LNCaP clone FGC (cell line): ENCODE measurements around the gene AP1S3.

ENCODE experiments used
- DNase-seq: peaks from one replicate; pipeline ENCODE4 v3.0.0-alpha.2; 2011; ENCODE audit warnings: low read depth
- H3K4me3 ChIP-seq: 2 replicates; pipeline ENCODE4 v1.5.1; 2011; ENCODE audit warnings: mild to moderate bottlenecking, low read depth, low read length, control low read depth
- TF ChIP-seq, protein P1 (sequence below): IDR thresholded peaks from 2 replicates; pipeline ENCODE4 v1.5.1; 2012; ENCODE audit warnings: mild to moderate bottlenecking; ENCODE audit not compliant: control insufficient read depth, insufficient read depth; ENCODE audit errors: extremely low read depth

Gene AP1S3

DNA sequence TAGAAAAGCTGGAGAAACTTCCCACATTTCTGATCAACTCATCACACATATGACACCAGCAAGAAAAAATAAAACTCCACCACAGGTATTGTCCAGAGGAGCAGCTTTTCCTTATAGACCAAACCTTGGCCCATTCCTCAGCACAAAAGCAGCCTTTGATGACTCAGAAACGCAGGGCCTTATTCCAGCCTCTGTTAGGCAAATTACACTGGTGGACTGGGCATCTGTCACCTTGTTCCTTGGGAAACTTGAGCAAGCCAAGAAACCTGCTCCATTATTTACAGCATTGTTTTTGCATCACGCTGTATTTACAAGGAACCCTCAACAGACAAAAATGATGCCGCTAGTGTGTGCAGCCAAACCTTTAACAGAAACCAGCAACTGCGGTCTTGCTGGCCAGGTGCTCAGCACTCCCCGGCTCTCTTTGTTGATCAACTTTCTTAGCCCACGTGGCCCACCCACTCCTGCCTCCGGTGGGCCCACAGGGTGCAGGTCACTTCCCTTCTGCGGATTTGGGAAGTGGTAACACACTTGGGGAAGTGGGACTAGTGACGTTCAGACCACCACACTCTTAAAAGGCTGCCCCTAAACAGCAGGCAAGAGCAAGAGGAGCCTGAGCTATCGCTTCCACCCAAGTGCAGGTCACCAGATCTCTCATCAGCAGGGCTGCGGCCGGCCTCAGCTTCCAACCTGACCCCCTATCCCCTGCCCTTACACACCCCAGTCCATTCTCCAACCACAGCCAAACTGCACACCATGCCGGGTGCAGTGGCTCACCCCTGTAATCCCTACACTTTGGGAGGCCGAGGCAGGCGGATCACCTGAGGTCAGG lies 1.5 kb downstream of the AP1S3 start:
- peak; percentile 42 for DNase-seq
- TF ChIP-seq, protein P1, sequence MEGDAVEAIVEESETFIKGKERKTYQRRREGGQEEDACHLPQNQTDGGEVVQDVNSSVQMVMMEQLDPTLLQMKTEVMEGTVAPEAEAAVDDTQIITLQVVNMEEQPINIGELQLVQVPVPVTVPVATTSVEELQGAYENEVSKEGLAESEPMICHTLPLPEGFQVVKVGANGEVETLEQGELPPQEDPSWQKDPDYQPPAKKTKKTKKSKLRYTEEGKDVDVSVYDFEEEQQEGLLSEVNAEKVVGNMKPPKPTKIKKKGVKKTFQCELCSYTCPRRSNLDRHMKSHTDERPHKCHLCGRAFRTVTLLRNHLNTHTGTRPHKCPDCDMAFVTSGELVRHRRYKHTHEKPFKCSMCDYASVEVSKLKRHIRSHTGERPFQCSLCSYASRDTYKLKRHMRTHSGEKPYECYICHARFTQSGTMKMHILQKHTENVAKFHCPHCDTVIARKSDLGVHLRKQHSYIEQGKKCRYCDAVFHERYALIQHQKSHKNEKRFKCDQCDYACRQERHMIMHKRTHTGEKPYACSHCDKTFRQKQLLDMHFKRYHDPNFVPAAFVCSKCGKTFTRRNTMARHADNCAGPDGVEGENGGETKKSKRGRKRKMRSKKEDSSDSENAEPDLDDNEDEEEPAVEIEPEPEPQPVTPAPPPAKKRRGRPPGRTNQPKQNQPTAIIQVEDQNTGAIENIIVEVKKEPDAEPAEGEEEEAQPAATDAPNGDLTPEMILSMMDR: no peak
- peak overlapping the region; percentile 61 for H3K4me3 ChIP-seq

DNA sequence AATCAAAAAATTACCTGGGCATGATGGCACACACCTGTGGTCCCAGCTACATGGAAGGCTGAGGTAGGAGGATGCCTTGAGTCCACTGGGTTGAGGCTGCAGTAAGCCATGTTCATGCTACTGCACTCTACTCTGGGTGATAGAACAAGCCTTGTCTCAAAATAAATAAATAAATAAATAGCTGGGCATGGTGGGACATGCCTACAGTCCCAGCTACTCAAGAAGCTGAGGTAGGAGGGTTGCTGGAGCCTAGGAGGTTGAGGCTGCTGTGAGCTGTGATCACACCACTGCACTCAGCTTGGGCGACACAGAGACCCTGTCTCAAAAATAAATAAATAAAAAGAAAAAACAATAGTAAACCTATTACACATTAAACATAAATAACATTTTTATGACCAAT lies 3.0 kb downstream of the AP1S3 start:
- no peak for DNase-seq
- TF ChIP-seq, protein P1: no peak
- no peak overlapping the region for H3K4me3 ChIP-seq

DNA sequence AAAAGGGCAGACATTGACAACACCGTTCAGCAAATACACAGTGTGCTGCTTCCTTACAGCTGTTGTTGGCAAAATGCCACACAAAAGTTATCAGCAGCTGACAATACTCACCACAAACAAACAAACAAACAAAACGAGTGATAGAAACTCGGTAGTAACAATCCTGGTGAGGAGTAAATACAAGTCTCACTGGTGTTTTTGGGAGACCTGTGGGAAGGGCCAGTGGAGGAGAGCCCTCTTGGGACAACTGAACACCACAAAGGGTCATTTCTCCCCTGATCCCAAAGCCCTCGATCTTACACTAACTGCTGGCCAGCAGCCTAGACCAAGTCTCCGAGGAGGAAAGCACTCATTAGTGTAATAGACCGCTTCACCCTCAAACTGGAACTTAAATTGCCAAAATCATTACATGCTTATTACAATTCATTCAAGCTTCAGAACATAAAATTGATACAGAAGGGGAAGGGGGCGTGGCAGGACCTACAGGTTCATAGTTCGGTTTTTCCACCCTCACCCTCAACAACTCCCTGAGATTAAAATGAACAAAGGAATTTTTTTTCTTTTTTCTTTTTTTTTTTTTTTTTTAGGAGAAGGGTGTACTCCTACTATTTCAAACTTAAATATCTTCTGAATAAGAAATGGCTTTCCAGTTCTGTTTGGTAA lies 5.0 kb downstream of the AP1S3 start:
- TF ChIP-seq, protein P1: no peak
- H3K4me3 ChIP-seq: no peak overlapping the region
- DNase-seq: no peak

DNA sequence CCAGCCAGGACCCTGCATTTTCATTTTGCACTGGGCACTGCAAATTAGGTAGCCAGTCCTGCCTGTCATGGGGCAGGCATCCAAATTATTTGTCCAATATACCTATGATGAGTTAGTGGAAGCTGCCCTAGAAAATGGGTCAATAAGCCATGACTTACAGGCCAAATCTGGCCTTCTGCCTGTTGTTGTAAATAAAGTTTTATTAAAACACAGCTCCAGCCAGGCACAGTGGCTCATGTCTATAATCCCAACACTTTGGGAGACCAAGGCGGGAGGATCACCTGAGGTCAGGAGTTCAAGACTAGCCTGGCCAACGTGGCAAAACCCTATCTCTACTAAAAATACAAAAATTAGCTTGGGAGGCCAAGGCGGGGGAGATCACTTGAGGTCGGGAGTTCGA lies 8.3 kb downstream of the AP1S3 start:
- TF ChIP-seq, protein P1: no peak
- DNase-seq: no peak

DNA sequence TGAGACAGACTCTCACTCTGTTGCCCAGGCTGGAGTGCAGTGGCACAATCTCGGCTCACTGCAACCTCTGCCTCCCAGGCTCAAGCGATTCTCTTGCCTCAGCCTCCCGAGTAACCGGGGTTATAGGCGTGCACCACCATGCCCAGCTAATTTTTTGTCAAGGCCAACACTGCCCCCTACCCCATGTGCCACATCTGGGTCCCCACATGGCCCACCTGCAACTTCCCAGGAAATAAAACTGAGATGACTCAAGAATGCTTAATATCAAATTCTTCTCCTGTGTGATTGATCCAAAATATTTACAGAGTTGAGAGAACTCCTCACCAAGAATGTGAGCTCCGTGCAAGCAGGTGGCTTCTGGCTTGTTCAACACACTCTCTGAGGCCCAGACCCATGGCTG lies 9.1 kb downstream of the AP1S3 start:
- TF ChIP-seq, protein P1: no peak
- DNase-seq: no peak

More for the DNA sequence above, 8.3 kb downstream of the AP1S3 start:
- no peak overlapping the region for H3K4me3 ChIP-seq

DNA sequence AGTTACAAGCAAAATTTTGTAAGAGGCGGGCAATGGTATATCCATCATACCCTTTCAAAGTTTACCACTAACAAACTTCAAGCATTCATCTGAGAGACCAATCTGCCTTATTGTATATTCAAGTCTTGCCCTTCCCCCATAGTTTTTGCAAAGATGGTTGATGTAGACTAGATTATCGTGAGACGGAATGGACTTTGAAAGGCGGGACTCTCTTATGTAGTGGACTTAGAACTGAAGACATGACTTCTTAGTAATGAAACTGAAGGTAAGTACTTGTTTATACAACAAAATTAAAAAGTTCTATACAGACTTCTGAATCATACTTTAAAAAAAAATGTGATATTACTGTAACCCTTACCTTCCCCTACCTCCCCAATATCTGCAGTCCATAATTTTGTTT lies 10.4 kb downstream of the AP1S3 start:
- TF ChIP-seq, protein P1: no peak
- DNase-seq: no peak
- no peak overlapping the region for H3K4me3 ChIP-seq

More for the DNA sequence above, 9.1 kb downstream of the AP1S3 start:
- H3K4me3 ChIP-seq: no peak overlapping the region
